A673 (cell line): ENCODE data around the gene UPK2.

ENCODE experiments used
- EZH2 ChIP-seq: fragments of 200-600 bp; sonication (generic); IDR thresholded peaks from 2 replicates; pipeline ENCODE4 v1.6.1; 2017; ENCODE audit warnings: borderline replicate concordance, low read depth, mild to moderate bottlenecking, mixed read lengths, antibody characterized with exemption, low read length; ENCODE audit not compliant: poor library complexity, severe bottlenecking
- TF ChIP-seq, protein P1 (sequence below): fragments of 300-800, 200-600 bp; sonication (generic); conservative IDR thresholded peaks from 2 replicates; pipeline ENCODE4 v1.5.1; 2017; ENCODE audit warnings: low read depth, mild to moderate bottlenecking, antibody characterized with exemption, low read length, moderate library complexity, mixed read lengths

GRCh38 chr11:118948000-118948399 is 8.1 kb upstream of the UPK2 start:
- TF ChIP-seq, protein P1, sequence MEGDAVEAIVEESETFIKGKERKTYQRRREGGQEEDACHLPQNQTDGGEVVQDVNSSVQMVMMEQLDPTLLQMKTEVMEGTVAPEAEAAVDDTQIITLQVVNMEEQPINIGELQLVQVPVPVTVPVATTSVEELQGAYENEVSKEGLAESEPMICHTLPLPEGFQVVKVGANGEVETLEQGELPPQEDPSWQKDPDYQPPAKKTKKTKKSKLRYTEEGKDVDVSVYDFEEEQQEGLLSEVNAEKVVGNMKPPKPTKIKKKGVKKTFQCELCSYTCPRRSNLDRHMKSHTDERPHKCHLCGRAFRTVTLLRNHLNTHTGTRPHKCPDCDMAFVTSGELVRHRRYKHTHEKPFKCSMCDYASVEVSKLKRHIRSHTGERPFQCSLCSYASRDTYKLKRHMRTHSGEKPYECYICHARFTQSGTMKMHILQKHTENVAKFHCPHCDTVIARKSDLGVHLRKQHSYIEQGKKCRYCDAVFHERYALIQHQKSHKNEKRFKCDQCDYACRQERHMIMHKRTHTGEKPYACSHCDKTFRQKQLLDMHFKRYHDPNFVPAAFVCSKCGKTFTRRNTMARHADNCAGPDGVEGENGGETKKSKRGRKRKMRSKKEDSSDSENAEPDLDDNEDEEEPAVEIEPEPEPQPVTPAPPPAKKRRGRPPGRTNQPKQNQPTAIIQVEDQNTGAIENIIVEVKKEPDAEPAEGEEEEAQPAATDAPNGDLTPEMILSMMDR = no peak
- TF ChIP-seq EZH2 = no peak
